Activated CD8-positive, alpha-beta memory T cell treated with anti-CD3 and anti-CD28 coated beads for 48 hours (primary cell): Measurements from ENCODE around the gene TTC28.

ENCODE experiments used
- DNase-seq, 3 experiments: peaks; one replicate each; pipeline ENCODE4 v3.0.0-alpha.2; 2020; ENCODE audit warnings: low read depth in 2 of 3, low spot score in 2 of 3

Gene TTC28

GRCh38 chr22:28411125-28411524 is 268.5 kb downstream of the TTC28 start:
- no peak for DNase-seq

GRCh38 chr22:28410050-28410816 is 269.4 kb downstream of the TTC28 start:
- DNase-seq = no peak

- no peak for DNase-seq
Observed at GRCh38 chr22:28408709-28409108, 270.9 kb downstream of the TTC28 start.

- no peak for DNase-seq
Observed at GRCh38 chr22:28407645-28408044, 272.0 kb downstream of the TTC28 start.

- no peak for DNase-seq
Observed at GRCh38 chr22:28406246-28406645, 273.4 kb downstream of the TTC28 start.

- no peak for DNase-seq
Observed at GRCh38 chr22:28405588-28405987, 274.1 kb downstream of the TTC28 start.

- no peak for DNase-seq
Observed at GRCh38 chr22:28402539-28402938, 277.1 kb downstream of the TTC28 start.

GRCh38 chr22:28402060-28402459 is 277.6 kb downstream of the TTC28 start:
- DNase-seq = no peak

GRCh38 chr22:28398981-28399380 is 280.7 kb downstream of the TTC28 start:
- DNase-seq = no peak

- DNase-seq = no peak
Observed at GRCh38 chr22:28398355-28398754, 281.3 kb downstream of the TTC28 start.

- no peak for DNase-seq
Observed at GRCh38 chr22:28397306-28397705, 282.3 kb downstream of the TTC28 start.

GRCh38 chr22:28395920-28396753 is 283.5 kb downstream of the TTC28 start:
- no peak for DNase-seq

- DNase-seq = no peak
Observed at GRCh38 chr22:28395520-28395919, 284.1 kb downstream of the TTC28 start.

- no peak for DNase-seq
Observed at GRCh38 chr22:28394513-28395110, 285.0 kb downstream of the TTC28 start.

GRCh38 chr22:28381429-28382167 is 298.0 kb downstream of the TTC28 start:
- DNase-seq = no peak

GRCh38 chr22:28379951-28380350 is 299.7 kb downstream of the TTC28 start:
- no peak for DNase-seq

GRCh38 chr22:28379075-28379779 is 300.4 kb downstream of the TTC28 start:
- no peak for DNase-seq

GRCh38 chr22:28375761-28376534 is 303.7 kb downstream of the TTC28 start:
- DNase-seq = no peak

- no peak for DNase-seq
Observed at GRCh38 chr22:28373831-28374230, 305.8 kb downstream of the TTC28 start.

- no peak for DNase-seq
Observed at GRCh38 chr22:28369854-28370253, 309.8 kb downstream of the TTC28 start.
